Midbrain (tissue), 1 donor: ENCODE results near the gene RNF121.
A peak's percentile ranks its signal among the peaks of the same experiment; 100 is the strongest.

Experiments
- DNase-seq: peaks from one replicate; lab custom pipeline; 2025; lab: John Stamatoyannopoulos, UW

Gene RNF121

GRCh38 chr11:72006309-72007088, 77.7 kb downstream of the RNF121 start:
- DNase-seq: no peak

GRCh38 chr11:72007089-72007476, 78.2 kb downstream of the RNF121 start:
- no peak for DNase-seq

- DNase-seq: no peak
These were observed 78.7 kb downstream of the RNF121 start for GRCh38 chr11:72007587-72007986.

GRCh38 chr11:72008728-72009127, 79.9 kb downstream of the RNF121 start:
- no peak for DNase-seq

GRCh38 chr11:72009156-72009555, 80.3 kb downstream of the RNF121 start:
- no peak for DNase-seq

GRCh38 chr11:72010529-72011233, 81.8 kb downstream of the RNF121 start:
- DNase-seq: peak; percentile 47

DNA sequence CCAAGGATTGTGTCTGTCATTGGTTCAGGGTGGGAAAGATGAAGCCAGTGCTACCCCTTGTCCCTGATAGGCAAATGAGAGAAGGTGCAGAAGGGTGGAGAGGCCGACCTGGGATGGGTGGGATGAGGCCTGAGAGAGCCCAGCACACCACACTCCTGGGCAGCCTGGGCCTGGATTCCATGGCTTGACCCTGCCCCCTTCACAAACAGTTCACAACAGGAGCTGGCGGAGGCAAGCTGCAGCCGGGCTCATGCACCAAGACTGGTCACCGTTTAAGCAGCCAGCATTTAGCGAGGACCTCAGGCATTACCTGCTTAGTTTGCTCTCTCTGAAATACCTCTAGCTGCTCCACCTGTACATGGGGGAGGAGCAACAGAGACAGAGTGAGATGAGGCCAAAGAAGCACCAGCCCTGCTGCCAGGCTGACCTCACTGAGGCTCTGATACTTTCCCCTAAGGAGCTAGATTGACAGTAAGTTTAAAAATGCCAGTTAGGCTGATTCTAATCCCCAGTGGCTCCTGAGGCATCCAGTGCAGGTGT, 83.3 kb downstream of the RNF121 start:
- no peak for DNase-seq

GRCh38 chr11:72012897-72013721, 84.3 kb downstream of the RNF121 start:
- DNase-seq: peak; percentile 61

- DNase-seq: no peak
These were observed 85.2 kb downstream of the RNF121 start for GRCh38 chr11:72013765-72014711.

DNA sequence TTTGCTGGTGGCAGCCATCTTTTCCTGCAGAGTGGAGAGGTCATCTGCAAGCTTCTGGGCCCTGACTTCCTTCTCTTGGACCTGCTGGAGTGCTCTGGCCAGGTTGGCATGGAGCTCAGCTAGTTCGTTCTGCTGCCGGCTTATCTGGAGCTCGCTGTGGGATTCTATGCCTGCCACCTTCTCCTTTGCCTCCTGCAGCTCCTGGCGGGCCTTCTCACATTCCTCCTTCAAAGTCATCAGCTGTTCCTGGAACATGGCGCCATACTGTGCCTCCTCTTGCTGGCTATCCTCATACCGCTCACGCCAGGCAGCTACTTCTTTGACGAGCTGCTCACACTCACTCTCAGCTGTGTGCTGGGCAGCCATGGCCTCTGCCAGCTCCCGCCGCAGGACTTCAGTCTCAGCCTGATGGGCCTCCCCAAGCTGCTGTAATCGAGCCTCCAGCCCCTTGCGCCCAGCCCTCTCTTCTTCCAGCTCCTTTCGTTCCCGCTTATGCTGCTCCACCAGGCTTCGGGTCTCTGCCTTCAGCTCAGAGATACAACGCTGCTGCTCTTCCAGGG, 86.0 kb downstream of the RNF121 start:
- no peak for DNase-seq

DNA sequence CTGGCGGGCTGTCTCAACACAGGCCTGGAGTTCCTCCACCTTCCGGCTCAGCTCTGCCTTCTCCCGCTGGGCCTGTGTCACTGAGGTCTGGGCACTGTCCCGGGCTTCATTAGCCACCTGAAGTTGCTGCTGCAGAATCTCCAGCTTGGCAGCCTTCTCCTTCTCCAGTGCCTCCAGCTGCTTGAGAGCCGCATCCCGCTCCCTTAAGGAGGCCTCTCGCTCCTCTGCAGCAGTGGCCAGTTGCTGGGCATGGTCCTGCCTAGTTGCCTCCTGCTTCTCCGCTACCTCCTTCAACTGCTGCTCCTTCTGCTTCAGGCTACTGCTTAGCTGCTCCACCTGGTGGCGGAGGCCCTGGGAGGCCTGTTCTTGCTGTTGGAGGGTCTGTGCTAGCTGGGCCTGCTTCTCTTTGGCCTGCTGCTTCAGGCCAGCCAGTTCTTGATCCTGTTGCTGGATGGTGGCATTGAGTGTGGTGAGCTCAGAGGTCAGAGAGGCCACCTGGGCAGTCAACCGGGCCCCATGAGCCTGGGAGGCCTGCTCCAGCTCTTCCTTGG, 86.7 kb downstream of the RNF121 start:
- no peak for DNase-seq

DNA sequence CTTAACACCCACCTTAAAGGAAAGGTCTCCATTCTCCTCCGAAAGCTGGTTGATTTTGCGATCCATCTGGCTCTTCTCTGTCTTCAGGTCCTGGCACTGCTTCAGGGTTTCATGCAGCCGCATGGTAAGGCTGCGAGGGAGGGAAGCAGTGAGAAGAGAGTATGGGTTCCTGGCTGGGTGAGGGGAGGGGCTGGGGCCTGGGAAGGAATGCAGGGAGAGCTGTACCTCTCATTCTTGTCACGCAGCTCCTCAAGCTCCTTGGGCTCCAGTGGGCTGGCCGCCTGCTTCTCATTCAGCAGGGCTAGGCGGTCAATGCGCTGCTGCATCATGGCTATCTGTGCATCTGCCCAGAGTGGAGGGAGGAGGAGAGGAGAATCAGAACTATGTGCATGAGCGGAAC, 89.3 kb downstream of the RNF121 start:
- DNase-seq: no peak

DNA sequence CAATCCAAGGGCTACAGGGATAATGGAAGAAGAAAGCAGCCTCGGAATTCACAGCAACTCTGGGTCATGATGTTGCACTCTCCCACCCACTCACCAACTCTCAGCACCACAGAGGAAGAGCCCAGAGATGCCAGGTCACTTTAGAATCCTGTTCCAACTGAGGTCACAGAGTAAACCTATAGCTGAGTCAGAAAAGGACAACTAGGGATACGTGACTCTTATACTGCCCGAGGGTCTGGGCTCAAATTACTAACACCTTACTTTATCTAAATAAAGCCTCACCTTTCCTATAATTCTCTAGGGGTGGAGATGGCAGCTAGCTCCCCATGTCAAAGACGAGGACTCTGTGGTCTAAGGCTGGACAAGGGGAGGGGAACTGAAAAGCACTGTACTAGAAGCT, 94.5 kb downstream of the RNF121 start:
- DNase-seq: no peak

- DNase-seq: no peak
These were observed 95.4 kb downstream of the RNF121 start for GRCh38 chr11:72024069-72024754.

DNA sequence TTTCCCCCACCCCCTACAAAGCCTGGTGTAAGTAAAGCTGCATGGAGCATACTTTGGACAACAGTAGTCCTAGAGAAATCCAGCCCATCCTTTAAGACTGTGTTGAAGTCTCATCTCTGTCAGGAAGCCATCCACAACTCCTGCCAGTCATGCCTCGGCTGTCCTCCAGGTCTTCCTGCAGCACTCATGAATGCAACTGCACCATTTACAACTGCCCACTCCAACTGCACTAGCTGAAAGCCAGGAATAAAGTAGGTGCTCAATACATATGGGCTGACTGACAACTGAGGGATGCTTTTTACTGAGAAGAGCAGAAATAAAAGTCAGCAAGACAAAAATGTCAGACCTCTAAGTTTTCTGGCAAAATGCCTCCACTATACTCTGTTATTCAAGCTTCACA, 97.2 kb downstream of the RNF121 start:
- DNase-seq: no peak

GRCh38 chr11:72030472-72031045, 101.7 kb downstream of the RNF121 start:
- no peak for DNase-seq

- no peak for DNase-seq
These were observed 107.8 kb downstream of the RNF121 start for GRCh38 chr11:72036687-72037086.

- DNase-seq: no peak
These were observed 108.9 kb downstream of the RNF121 start for GRCh38 chr11:72037554-72038311.

- DNase-seq: peak; percentile 76
These were observed 109.6 kb downstream of the RNF121 start for GRCh38 chr11:72038491-72038890.
